GM10248 (cell line): Measurements from ENCODE around the gene ZMYM2.
A peak's percentile ranks its signal among the peaks of the same experiment; 100 is the strongest.

Experiments used
- CTCF ChIA-PET: fragments of 300-600 bp; sonication (Branson Sonifier 250); formaldehyde crosslinking; extraction: SDS; loops from one replicate; lab custom pipeline; 2021; ENCODE audit warnings: antibody characterized with exemption; lab: Yijun Ruan, JAX
- POLR2A ChIA-PET: fragments of 350-650 bp; sonication (Branson Sonifier 250); formaldehyde crosslinking; extraction: SDS; loops from one replicate; lab custom pipeline; 2020; ENCODE audit warnings: antibody characterized with exemption; lab: Yijun Ruan, JAX
- DNase-seq: peaks from one replicate; pipeline ENCODE4 v3.0.0; 2012; ENCODE audit errors: extremely low spot score
- TF ChIP-seq, protein P1 (sequence below): IDR thresholded peaks from 2 replicates; pipeline ENCODE4 v1.5.1; 2012; ENCODE audit warnings: mild to moderate bottlenecking, low read depth; ENCODE audit errors: extremely low read depth, missing control alignments, control extremely low read depth

Gene ZMYM2

DNA sequence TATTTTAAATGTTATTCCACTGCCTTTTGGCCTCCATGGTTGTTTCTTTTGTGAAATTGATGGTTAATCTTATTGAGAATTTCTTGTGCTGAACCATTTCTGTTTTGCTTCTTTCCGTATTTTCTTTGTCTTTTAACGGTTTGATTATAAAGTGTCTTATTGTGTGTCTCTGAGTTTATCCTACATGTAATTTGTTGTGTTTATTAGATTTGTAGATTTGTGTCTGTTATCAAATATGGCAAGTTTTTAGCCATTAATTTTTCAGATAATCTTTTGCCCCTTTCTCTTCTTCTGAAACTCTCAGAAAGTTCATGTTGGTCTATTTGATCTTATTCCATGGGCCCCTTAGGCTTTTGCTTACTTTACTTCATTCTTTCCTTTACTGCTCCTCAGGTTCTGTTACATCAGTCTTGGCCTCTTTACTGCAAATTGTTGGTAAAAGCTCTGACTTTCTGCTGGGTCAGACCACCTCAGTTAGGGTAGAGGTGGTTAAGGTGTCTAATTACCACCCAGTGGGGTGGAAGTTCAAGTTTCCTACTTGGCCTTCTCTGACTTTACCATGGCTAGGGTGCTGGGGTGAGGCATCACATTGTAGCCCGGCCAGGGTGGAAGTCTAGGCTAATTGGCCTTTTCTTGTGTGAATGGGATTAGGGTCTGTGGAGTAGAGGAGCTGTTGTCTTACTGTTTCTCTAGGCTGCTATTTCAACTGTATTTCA lies 58.3 kb downstream of the ZMYM2 start:
- TF ChIP-seq, protein P1, sequence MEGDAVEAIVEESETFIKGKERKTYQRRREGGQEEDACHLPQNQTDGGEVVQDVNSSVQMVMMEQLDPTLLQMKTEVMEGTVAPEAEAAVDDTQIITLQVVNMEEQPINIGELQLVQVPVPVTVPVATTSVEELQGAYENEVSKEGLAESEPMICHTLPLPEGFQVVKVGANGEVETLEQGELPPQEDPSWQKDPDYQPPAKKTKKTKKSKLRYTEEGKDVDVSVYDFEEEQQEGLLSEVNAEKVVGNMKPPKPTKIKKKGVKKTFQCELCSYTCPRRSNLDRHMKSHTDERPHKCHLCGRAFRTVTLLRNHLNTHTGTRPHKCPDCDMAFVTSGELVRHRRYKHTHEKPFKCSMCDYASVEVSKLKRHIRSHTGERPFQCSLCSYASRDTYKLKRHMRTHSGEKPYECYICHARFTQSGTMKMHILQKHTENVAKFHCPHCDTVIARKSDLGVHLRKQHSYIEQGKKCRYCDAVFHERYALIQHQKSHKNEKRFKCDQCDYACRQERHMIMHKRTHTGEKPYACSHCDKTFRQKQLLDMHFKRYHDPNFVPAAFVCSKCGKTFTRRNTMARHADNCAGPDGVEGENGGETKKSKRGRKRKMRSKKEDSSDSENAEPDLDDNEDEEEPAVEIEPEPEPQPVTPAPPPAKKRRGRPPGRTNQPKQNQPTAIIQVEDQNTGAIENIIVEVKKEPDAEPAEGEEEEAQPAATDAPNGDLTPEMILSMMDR: no peak
- DNase-seq: no peak
- POLR2A ChIA-PET: no interaction called here
- CTCF ChIA-PET: interaction anchor here (2.5 kb wide), 1 partner anchor 18 kb away, joined by 7 read pairs; no protein-coding TSS in a partner anchor

DNA sequence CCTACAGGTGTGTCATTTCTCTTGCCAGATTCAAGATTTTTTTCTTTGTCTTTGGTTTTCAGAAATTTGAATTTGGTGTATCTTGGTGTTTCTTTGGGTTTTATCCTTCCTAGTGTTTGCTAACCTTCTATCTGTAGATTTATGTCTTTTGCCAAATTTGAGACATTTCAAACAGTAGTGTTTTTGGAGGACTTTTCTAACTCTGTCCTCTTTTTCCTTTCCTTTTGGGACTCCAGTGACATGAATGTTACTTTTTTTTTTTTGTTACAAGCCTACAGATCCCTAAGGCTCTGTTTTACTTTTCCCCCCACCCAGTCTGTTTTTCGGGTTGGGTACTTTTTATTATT lies 58.8 kb downstream of the ZMYM2 start:
- CTCF ChIA-PET: interaction anchor here (2.5 kb wide), 1 partner anchor 19 kb away, joined by 7 read pairs; no protein-coding TSS in a partner anchor
- TF ChIP-seq, protein P1: no peak
- DNase-seq: no peak
- POLR2A ChIA-PET: no interaction called here

GRCh38 chr13:20019043-20019442 lies 60.5 kb downstream of the ZMYM2 start:
- DNase-seq: peak; percentile 16
- TF ChIP-seq, protein P1: no peak
- ChIA-PET CTCF (interaction anchor here (1.9 to 2.5 kb wide), 2 partner anchors 20 to 34 kb away, joined by 5 to 7 read pairs; no protein-coding TSS in a partner anchor), POLR2A (no interaction called here)

GRCh38 chr13:20024702-20025101 lies 66.2 kb downstream of the ZMYM2 start:
- POLR2A ChIA-PET: no interaction called here
- DNase-seq: no peak
- CTCF ChIA-PET: no interaction called here
- TF ChIP-seq, protein P1: no peak

DNA sequence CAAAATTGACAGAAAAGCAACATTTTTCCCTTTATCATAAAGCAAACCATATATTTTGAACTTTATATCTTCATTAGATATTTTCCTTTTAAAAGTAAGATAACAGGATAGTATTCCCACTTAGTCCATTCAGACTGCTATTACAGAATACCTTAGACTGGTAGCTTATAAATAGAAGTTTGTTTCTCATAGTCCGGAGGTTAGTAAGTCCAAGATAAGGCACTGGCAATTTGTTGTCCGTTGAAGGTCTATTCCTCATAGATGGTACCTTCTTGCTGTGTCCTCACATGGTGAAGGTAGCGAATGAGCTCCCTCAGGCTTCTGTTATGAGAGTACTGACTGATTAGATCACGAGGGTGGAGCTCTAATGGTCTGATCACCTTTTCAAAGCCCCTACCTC lies 70.4 kb downstream of the ZMYM2 start:
- ChIA-PET CTCF (no interaction called here), POLR2A (no interaction called here)
- TF ChIP-seq, protein P1: no peak
- DNase-seq: no peak

- CTCF ChIA-PET: interaction anchor here (1.3 kb wide), 2 partner anchors 22 to 48 kb away, joined by 4 read pairs; no protein-coding TSS in a partner anchor
- DNase-seq: no peak
- TF ChIP-seq, protein P1: no peak
- POLR2A ChIA-PET: no interaction called here
Observed at GRCh38 chr13:20033486-20033885, 75.0 kb downstream of the ZMYM2 start.
